Right hindlimb (tissue), 1 donor: ENCODE data around the gene ADAMTS14.

Experiments used
- DNase-seq: peaks from one replicate; pipeline ENCODE4 v3.0.0-alpha.2; 2018

Gene ADAMTS14

DNA sequence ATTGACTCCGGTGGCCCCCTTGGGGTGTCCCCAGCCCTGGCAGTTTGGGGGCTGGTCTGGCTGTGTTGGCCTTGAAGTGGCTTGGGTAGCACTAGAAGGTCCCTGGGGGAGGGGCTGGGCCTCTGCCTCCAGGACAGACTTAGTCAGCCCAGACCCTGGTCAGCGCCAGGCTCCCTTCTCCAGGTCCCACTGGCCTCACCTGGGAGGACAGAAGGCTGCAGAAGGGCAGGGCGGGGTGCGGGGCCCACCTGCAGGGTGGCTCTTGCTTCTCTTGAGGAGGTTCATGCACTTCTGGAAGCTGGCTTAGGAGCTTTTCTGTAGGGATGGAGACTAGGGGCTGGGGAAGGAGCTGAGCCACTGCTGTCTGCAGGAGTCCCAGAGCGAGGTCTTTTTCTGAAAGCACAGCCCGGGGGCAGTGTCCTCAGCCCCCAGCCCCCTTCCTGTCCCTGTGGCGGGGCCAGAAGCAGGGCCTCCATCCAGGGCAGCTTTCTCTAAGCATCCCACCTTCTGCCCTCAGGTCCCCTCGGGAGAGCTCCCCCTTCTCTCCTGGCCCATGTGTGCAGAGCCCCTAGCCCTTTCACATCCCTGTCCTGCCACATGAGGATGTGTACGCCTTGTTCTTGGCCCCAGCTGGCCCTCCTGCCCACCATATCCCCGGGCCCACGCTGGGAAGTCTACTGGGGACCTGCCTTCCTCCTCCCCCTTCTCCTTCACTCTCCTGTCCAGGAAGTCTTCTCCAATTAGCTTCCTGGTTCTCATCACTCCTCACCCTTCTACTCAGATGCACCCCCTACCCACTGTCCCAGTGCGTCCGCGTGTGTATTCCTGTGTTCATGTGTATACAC is 101.9 kb downstream of the ADAMTS14 start:
- DNase-seq: no peak

DNA sequence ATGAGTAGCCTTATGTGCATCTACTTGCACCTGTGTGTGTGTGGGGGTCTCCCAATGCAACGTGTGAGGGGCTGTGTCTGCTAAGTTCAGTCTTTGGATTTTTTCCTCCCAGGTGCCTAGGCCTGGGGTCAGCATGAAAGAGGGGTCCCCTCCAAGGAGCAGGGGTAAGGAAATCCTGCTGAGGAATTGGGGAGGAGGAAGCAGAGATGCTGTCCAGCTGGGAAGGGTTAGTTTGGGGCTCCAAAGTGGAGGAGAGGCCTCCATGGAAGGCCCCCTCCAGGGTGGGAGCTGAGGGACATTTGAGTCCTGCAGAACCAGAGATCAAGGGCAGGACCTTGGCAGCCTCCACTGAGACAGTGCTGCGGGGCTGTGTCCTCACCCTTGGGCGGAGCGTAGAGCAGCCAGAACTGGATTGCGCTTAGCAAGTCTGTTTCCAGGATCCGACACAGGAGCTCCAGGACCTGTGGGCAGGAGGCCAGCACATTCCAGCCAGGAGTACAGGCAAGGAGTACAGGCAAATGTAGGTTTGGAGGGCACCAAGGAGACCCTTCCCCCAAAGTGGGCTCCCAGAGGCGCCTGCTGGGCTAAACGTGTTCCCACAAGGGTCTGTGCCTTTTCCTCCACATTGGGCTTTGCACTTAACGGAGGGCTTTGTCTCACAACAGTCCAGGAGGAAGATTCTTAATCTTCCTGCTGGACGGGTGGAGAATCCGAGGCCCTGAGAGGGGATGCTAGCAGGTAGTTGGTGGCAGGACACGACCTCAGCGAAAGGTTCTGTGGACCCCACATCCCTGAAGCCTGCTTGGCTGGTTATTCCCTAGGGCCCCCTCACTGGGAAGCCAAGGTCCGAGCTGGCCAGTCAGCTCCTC is 102.7 kb downstream of the ADAMTS14 start:
- no peak for DNase-seq

GRCh38 chr10:70775679-70776454 is 103.6 kb downstream of the ADAMTS14 start:
- no peak for DNase-seq

- no peak for DNase-seq
Observed at GRCh38 chr10:70776455-70777005, 104.2 kb downstream of the ADAMTS14 start.

DNA sequence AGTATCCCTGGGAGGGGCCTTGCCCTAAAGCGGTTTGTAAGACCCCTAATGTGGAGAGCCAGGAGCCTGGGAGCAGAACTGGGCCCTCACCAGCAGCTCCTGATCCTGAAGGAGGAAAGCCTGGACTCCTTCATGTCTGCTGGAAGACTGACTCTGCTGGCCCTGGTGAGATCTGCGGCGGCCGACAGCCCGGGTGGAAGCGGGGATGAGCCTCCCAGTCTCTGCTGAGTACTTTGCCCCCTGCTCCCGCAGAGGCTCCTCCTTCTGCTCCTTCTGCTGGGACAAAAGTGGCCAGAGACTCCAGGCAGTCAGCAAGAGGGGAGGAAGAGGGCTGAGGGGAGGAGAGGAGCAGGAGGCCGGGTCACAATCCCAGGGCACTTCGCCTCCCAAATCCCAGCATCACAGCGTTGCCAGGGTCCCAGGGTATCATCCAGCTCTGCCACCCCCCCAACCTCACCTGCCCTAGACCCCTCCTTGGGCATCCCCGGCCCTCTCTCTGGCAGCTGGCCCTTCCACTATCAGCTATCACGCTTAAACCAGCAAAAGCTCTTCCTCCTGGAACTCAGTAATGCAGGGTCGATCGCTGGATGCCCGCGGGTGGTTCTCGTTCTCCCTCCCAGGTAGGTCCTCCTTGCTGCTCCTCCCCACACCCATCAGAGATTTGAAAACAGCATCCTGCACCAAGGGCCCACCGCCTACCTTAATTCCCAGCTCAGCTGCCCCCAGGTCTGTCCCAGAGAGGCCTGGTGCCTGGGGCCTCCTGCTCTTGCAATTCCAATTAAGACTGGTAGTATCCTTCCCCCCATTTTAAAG is 105.0 kb downstream of the ADAMTS14 start:
- no peak for DNase-seq

DNA sequence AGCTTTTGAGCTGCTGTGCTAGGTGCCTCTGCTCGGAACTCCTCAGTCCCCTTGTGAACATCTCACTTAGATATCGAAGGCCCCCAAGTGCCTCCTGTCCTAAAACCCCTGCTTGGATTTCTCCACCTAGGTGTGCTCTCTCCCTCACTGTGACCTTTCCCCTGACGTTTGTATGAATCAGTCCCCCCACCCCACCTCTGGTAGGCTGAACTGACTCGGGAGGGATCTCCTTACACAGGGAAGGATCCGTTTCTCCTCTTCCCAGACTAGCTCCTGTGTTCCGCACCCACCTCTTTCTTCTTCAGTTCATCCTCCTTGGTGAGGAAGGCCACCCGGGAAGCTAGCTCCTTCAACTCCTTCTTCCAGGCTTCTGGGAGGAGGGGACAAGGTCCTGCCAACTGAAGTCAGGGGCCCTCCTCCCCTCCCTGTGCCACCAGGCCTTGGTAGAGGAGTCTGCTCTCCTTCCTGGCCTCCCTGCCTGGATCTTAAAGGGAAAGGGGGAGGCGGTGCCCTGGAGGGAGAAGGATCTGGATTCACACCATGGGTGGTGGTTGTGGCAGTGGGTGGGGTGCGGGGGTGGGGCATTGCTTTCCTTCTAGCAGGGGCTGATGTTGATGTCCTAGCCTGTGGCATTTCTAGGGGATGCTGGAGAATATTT is 106.1 kb downstream of the ADAMTS14 start:
- DNase-seq: no peak

- DNase-seq: no peak
Observed at GRCh38 chr10:70779088-70779487, 106.8 kb downstream of the ADAMTS14 start.

- DNase-seq: no peak
Observed at GRCh38 chr10:70779511-70780369, 107.4 kb downstream of the ADAMTS14 start.

GRCh38 chr10:70780370-70780760 is 108.1 kb downstream of the ADAMTS14 start:
- DNase-seq: no peak

DNA sequence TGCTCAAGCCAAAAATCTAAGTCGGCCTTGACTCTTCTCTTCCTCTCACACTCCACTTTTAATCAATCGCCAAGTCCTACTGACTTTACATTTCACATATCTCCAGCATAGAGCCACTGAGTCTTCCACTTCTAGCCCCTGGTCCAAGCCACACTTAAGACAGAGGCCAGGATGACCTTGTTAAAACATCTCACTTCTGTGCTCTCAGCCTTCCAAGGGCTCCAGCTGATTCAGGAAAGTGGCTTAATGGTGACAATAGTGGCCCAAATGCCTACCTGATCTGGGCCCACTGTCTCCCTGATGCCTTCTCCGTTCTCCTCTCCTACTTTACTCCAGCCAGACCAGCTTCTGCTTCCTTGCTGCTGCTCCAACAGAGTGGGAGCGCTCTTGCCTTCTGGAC is 108.5 kb downstream of the ADAMTS14 start:
- no peak for DNase-seq

- no peak for DNase-seq
Observed at GRCh38 chr10:70781461-70782051, 109.2 kb downstream of the ADAMTS14 start.

DNA sequence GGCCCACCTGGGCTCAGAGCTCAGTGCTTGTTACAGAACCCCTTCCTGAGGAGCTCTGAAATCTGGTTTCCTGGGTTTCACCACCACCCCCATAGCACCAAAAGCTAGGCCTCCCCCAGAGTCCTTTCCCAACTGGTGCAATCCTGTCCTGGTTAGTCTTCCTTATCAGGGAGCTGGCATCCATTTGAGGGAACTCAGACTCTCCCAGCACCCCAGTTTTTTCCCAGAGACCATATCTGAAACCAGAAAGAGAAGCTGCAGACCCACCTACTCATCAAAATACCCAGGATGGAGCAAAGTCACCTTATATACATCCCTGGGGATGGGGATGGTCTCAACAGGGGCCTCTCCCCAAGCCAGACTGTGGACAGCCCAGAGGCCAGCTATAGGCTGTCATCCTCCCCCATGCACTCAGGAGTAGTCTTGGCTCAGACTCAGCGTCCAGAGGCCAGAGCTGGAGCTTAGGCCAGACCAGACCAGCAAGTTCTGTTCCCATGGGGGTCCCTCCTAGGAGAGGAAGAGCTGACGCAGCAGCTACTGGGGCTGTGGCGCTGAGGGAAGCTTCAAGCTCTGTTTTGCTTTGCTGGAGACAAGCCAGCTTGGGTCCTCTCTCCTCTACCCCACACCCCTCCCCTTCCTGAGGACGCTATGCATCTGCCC is 109.9 kb downstream of the ADAMTS14 start:
- DNase-seq: no peak

DNA sequence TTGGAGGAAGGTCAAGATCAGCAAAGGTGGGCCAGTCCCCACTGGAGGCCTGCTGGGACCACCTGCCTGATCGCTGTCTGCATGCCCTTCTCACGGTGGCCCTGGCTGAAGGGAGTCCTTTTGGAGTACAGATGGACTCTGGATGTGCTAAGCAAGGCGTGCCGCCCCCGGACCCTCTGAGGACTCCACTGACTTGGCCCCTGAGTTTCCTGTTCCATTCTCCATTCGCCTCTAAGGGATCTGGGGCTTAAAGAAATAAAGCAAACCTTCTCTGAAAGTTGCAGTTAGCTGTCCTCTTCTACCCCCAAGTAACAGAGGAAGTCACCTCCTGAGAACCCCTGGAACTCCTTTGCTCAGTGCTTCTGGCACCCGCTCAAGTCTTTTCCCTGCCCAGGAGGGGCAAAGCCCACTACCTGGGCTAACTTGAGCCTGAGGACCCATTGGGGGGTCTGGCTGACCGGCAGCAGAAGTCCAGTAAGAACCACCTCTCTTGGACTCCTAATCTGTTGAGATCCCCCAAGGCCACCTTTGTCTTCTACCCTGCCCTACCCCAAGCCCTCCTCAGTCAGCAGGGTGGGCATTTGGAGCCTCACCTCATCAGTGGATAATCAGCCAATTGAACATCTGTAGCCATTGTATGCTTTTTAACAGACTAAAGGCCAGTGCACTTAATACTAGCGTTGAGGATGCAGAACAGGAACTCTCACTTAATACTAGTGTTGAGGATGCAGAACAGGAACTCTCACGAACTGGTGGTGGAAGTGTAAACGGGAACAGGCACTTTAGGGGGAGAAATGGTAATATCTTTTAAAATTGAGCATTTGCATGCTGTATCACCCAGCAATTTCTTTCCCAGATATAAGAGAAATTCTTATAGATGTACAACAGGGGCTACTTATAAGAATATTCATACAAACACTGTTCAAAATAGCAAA is 110.7 kb downstream of the ADAMTS14 start:
- no peak for DNase-seq

DNA sequence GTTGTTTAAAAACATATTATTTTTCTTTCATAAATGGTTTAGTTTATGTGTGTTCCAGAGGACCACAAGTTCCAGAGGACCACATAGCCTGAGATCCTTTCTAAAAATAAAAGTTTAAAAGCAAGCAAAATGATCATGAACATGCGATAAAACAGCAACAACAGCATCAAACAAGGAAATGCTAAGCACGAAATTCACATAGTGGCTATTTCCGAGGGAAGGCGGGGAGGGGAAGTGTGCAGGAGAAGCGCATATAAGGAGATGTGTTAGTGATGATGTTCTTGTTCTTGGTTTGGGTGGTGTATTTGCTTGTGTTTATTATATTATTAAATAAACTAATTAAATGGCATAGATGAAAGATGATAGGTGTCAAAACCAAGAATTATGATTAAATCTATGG is 111.7 kb downstream of the ADAMTS14 start:
- no peak for DNase-seq

- DNase-seq: no peak
Observed at GRCh38 chr10:70784471-70784870, 112.2 kb downstream of the ADAMTS14 start.

GRCh38 chr10:70785190-70785589 is 112.9 kb downstream of the ADAMTS14 start, which contains the start of gene TBATA:
TSS of gene TBATA (minus strand) at chr10:70785377. CDS start at chr10:70783379, 1,998 bp downstream.
- DNase-seq: no peak

DNA sequence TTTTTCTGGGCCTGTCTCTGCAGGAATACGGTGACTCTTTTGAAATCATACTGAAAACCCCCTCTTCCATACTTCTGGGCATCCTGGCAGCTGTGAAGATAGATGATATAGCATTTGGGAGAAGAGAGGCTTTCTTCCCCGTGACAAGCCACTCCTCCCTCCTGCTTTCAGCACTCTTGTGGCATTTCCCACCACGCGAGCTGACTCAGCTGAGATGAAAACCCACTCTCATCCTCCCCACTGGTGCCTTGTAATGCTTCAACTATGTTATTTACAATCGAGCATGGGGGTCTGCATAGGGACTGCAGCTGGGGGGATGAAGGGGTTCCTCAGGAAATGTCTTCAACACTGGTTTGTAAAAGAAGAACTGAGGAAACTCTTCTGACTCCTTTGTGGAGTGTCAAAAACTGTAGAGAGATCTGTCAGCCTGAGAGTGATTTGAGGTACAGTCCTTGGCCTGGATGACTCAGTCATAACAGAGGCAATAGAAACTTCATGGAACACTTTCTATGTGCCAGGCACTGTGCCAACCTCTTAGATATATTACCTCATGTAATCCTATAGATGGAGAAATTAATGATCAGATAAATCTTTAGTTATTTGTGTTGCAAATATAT is 114.6 kb downstream of the ADAMTS14 start:
- DNase-seq: no peak
